Esophagus muscularis mucosa (tissue), 4 donors: ENCODE results near the gene HID1. TPM values are rescaled to one million over a fixed set of nuclear protein-coding genes. Genes with fewer than 3 reads are reported as not detected.

Experiments
- DNase-seq: peaks from one replicate; pipeline ENCODE4 v3.0.0-alpha.2; 2017; ENCODE audit errors: extremely low spot score
- H3K27ac ChIP-seq, 4 donors: fragments of 200-600 bp; sonication (generic); replicated peaks in 1 of 4; 1 replicate in 3 of 4; 2 replicates in 1 of 4; pipeline ENCODE4 v1.5.1; 2016 to 2019; ENCODE audit warnings: mild to moderate bottlenecking in 1 of 4
- H3K27me3 ChIP-seq, 4 donors: fragments of 200-600 bp; sonication (generic); one replicate each; pipeline versions ENCODE4 v1.5.1 to v1.6.0; 2016 to 2019
- H3K36me3 ChIP-seq, 4 donors: fragments of 200-600 bp; sonication (generic); one replicate each; pipeline ENCODE4 v1.5.1; 2016 to 2019
- H3K4me1 ChIP-seq, 4 donors: fragments of 200-600 bp; sonication (generic); one replicate each; pipeline ENCODE4 v1.5.1; 2016 to 2019
- H3K4me3 ChIP-seq, 4 donors: fragments of 200-600 bp; sonication (generic); 1 replicate in 2 of 4; 2 replicates in 2 of 4; pipeline ENCODE4 v1.5.1; 2016 to 2019; ENCODE audit warnings: mild to moderate bottlenecking in 4 of 4, moderate library complexity in 1 of 4
- H3K9me3 ChIP-seq, 4 donors: fragments of 200-600 bp; sonication (generic); 1 replicate in 3 of 4; 2 replicates in 1 of 4; pipeline ENCODE4 v1.5.1; 2016 to 2019
- CTCF ChIP-seq, 3 experiments: fragments of 200-600 bp in 2 of 3; fragments of 450-650 bp in 1 of 3; sonication (generic) in 2 of 3; IDR thresholded peaks; one replicate each; pipeline ENCODE4 v1.5.1; 2017 to 2019; ENCODE audit warnings: antibody characterized with exemption in 3 of 3, mild to moderate bottlenecking in 2 of 3, moderate library complexity in 1 of 3
- EP300 ChIP-seq: sonication (generic); formaldehyde crosslinking; IDR thresholded peaks from one replicate; pipeline ENCODE4 v1.6.1; 2017; ENCODE audit warnings: antibody characterized with exemption
- POLR2A ChIP-seq: fragments of 450-650 bp; IDR thresholded peaks from one replicate; pipeline ENCODE4 v1.6.1; 2017; ENCODE audit warnings: antibody characterized with exemption, moderate library complexity, mild to moderate bottlenecking, low read depth
- POLR2AphosphoS5 ChIP-seq, 2 donors: sonication (generic); formaldehyde crosslinking; IDR thresholded peaks; one replicate each; pipeline ENCODE4 v1.6.1; 2017; ENCODE audit warnings: antibody characterized with exemption in 2 of 2
- WGBS: methylation state at CpG from one replicate; pipeline ENCODE4 v1.1.5; 2018; 5-methylcytosine and 5-hydroxymethylcytosine counted together
- intact Hi-C: fragments of 100-400 bp; cut with DNase I; formaldehyde crosslinking; loops from one replicate; pipeline ENCODE4 v1.15.1; 2023
- total RNA-seq, 4 donors: library from RNA; depleted of rRNA; stranded (reverse); fragments of >200 nt; gene quantifications; one replicate each; pipeline versions ENCODE4 v1.1.0 to v1.2.1, GENCODE V29; 2016

Gene HID1
- total RNA-seq, 4 donors from 2014 or later, result 4.5 to 17.1 (median 10.9) TPM

DNA sequence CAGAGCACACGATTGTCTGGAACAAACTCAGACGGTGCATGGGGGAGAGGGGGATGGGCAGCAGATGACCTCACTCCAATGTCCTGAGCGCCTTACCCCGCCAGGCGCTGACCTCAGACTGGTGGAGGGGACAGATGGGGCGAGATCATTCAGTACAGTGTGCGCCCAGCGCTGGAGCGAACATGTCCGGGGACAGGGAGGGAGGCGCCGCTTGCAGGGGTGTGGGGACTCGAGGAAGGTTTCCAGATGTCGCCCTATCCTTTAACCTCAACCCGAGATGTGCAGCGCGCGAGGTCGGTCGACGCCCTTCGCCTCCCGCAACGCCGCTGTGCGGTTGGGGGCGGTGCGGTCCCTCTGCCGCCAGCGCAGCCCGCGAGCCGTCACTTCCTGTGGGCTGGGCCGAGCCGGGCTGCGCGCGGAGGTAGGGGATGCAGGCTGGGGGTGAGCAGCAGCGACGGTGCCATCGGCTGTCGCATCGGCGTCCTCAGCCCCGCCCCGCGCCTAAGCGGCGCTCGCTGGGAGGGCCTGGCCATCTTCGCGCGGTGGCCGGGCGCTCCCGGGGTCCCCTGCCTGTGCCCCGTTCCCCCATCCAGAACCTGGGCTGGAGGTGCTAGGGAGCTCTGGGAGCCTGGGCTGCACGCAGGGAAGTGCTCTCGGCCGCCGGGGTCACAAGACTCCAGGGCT is 9.6 kb upstream of the HID1 start:
- Histone ChIP-seq H3K36me3 (no peaks in the 10 kb centered on the region), H3K27me3 (no peaks in the 10 kb centered on the region), H3K4me3 (peak overlapping the region; percentile 62 to 70 (median 70)), H3K9me3 (no peaks in the 10 kb centered on the region), H3K27ac (peak overlapping the region; percentile 87 to 88 (median 88)), H3K4me1 (peaks cover 12 to 29% (median 22%) of the 10 kb centered on the region in 4 donors)
- intact Hi-C loops, result no loop called here
- 0% methylated on average over 8 of the region's 61 CpGs for WGBS
- DNase-seq, result no peak
- TF ChIP-seq EP300 (no peak), POLR2A (peak; percentile 11), POLR2AphosphoS5 (IDR thresholded peaks at IDR 0.05) (peak; percentile 72 to 90), CTCF (IDR thresholded peaks at IDR 0.05) (peak; percentile 6 to 22 (median 9))

DNA sequence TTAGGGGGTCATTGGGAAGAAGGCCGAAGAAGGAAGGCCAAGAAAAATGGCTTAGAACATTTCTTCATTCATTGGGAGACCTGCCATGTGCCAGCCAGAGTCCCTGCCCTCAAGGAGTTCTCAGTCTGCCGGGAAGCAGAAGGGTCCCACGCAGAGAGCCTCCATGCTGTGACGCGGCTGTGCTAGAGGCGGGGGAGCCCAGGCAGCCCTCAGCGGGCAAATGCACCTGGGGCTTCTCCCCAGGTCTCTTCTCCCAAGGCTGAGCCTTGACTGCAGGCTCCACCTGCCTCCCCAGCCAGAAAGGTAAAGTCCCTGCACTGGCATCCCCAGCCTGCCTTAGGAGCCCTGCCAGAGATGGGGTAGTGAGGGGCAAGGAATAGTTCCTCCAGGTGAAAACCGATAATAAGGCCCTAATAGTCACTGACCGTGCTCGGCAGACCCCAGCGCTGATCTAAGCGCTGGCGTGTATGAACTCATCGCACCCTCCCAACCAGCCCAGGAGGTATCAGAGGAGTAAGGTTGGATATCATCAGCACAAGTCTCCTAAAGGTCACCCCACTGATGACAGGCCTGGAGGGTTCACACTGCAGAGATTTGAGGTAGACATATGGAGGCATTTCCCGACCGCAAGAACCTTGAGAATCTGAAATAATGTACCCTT is 8.9 kb upstream of the HID1 start:
- 23% methylated on average over 3 of the region's 16 CpGs for WGBS
- Histone ChIP-seq H3K9me3 (no peaks in the 10 kb centered on the region), H3K4me1 (peaks cover 8 to 23% (median 18%) of the 10 kb centered on the region in 4 donors), H3K27ac (peak overlapping the region; percentile 87 to 88 (median 88)), H3K4me3 (peak overlapping the region; percentile 62 to 70 (median 70)), H3K27me3 (no peaks in the 10 kb centered on the region), H3K36me3 (no peaks in the 10 kb centered on the region)
- intact Hi-C loops, result no loop called here
- DNase-seq, result no peak
- TF ChIP-seq POLR2A (no peak), CTCF (IDR thresholded peaks at IDR 0.05) (no peak), EP300 (no peak), POLR2AphosphoS5 (IDR thresholded peaks at IDR 0.05) (no peak)

DNA sequence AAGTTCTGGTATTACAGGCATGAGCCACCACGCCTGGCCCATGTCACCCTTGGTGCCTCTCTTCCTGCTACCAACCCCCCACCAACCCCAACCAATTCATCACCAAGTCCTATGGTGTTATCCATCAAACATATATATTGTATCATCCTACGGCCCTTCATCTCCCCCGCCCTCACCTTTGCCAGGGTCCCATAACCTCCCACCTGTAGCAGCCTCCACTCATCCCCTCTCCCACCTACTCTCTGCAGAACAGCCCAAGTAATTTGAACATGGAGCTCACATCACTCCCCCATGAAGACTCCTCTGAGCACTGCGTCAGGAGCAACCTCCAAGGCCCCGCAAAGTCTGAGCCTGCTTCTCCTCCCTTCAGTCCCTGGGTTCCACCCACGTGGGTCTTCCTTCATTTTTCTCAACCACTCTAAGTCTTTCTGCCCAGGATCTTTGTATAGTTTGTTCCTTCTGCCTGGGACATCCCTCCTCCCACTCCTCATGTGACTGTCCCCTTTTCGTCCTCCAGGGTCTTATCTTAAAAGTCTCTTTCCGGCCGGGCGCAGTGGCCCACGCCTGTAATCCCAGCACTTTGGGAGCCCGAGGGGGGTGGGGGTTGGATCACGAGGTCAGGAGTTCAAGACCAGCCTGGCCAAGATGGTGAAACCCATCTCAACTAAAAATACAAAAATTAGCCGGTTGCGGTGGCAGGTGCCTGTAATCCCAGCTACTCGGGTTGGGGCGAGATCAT is 7.0 kb upstream of the HID1 start:
- WGBS, result 86% methylated on average over 17 of the region's 17 CpGs
- H3K4me3 ChIP-seq, result no peak overlapping the region
- H3K36me3 ChIP-seq, result no peaks in the 10 kb centered on the region
- DNase-seq, result no peak
- H3K4me1 ChIP-seq, result peaks cover 8 to 23% (median 18%) of the 10 kb centered on the region in 4 donors
- H3K9me3 ChIP-seq, result no peaks in the 10 kb centered on the region
- no peaks in the 10 kb centered on the region for H3K27me3 ChIP-seq
- intact Hi-C loops, result loop anchor here (10.0 kb wide), 1 partner anchor 125 kb away; the partner anchor contains the start of gene ARMC7
- no peak overlapping the region for H3K27ac ChIP-seq
- TF ChIP-seq CTCF (IDR thresholded peaks at IDR 0.05), result no peak
- TF ChIP-seq POLR2A, result no peak
- no peak for TF ChIP-seq EP300
- TF ChIP-seq POLR2AphosphoS5 (IDR thresholded peaks at IDR 0.05), result no peak

- 72% methylated on average over 3 of the region's 3 CpGs for WGBS
- intact Hi-C loops, result loop anchor here (10.0 kb wide), 1 partner anchor 127 kb away; the partner anchor contains the start of gene ARMC7
- TF ChIP-seq EP300, result no peak
- TF ChIP-seq POLR2A, result no peak
- TF ChIP-seq POLR2AphosphoS5 (IDR thresholded peaks at IDR 0.05), result no peak
- TF ChIP-seq CTCF (IDR thresholded peaks at IDR 0.05), result no peak
- H3K36me3 ChIP-seq, result no peaks in the 10 kb centered on the region
- H3K27me3 ChIP-seq, result peaks cover 0 to 5% (median 0%) of the 10 kb centered on the region in 4 donors
- H3K27ac ChIP-seq, result no peak overlapping the region
- H3K4me3 ChIP-seq, result no peak overlapping the region
- H3K9me3 ChIP-seq, result no peaks in the 10 kb centered on the region
- peaks cover 8 to 23% (median 18%) of the 10 kb centered on the region in 4 donors for H3K4me1 ChIP-seq
- no peak for DNase-seq
Measured at GRCh38 chr17:74978240-74978639, 5.7 kb upstream of the HID1 start.
